Prostate gland (tissue), 2 donors: Measurements from ENCODE around the gene PRDM16.

Experiments used
- CTCF ChIP-seq, 4 experiments: fragments of 200-600 bp in 2 of 4; fragments of 450-650 bp in 2 of 4; sonication (generic) in 2 of 4; IDR thresholded peaks; 1 replicate in 3 of 4; 2 replicates in 1 of 4; pipeline ENCODE4 v1.5.1; 2016 to 2019; ENCODE audit warnings: antibody characterized with exemption in 4 of 4, mild to moderate bottlenecking in 2 of 4, moderate library complexity in 2 of 4
- POLR2A ChIP-seq: fragments of 450-650 bp; IDR thresholded peaks from one replicate; pipeline ENCODE4 v1.6.1; 2016; ENCODE audit warnings: antibody characterized with exemption, mild to moderate bottlenecking
- POLR2AphosphoS5 ChIP-seq: sonication (generic); formaldehyde crosslinking; IDR thresholded peaks from one replicate; pipeline ENCODE4 v1.6.1; 2017; ENCODE audit warnings: antibody characterized with exemption

GRCh38 chr1:3213730-3214129, 144.7 kb downstream of the PRDM16 start:
- TF ChIP-seq CTCF (IDR thresholded peaks at IDR 0.05), result no peak
- no peak for TF ChIP-seq POLR2A
- TF ChIP-seq POLR2AphosphoS5, result no peak
